Activated naive CD4-positive, alpha-beta T cell treated with anti-CD3 and anti-CD28 coated beads for 36 hours (primary cell): ENCODE data around the gene ZNF423. TPM values are rescaled to one million over a fixed set of nuclear protein-coding genes. Genes with fewer than 3 reads are reported as not detected.

Source experiments
- CTCF ChIA-PET: fragments of 350-600 bp; sonication (Branson Sonifier 250); formaldehyde crosslinking; loops from one replicate; lab custom pipeline; 2021; ENCODE audit warnings: antibody characterized with exemption; lab: Charles Lee
- DNase-seq: peaks from one replicate; pipeline ENCODE4 v3.0.0-alpha.2; 2020
- H3K27ac Mint-ChIP-seq: one replicate; pipeline ENCODE4 v1.8.0; 2021; ENCODE audit warnings: mild to moderate bottlenecking, mixed read lengths
- H3K27me3 Mint-ChIP-seq: one replicate; pipeline ENCODE4 v1.8.0; 2021; ENCODE audit warnings: low read depth, mixed read lengths
- H3K36me3 Mint-ChIP-seq: one replicate; pipeline ENCODE4 v1.8.0; 2021; ENCODE audit warnings: low read depth, mixed read lengths
- H3K4me1 Mint-ChIP-seq: one replicate; pipeline ENCODE4 v1.8.0; 2021; ENCODE audit warnings: low read depth, mixed read lengths
- H3K4me3 Mint-ChIP-seq: one replicate; pipeline ENCODE4 v1.8.0; 2021; ENCODE audit warnings: mild to moderate bottlenecking, moderate library complexity, mixed read lengths
- H3K9me3 Mint-ChIP-seq: one replicate; pipeline ENCODE4 v1.8.0; 2021; ENCODE audit warnings: mixed read lengths
- intact Hi-C: fragments of 100-400 bp; cut with micrococcal nuclease; formaldehyde crosslinking; loops from one replicate; pipeline ENCODE4 v1.15.1; 2023
- total RNA-seq, 2 experiments: library from RNA; stranded (reverse); gene quantifications; one replicate each; pipeline ENCODE4 v1.2.3, GENCODE V29; 2021

Gene ZNF423
- total RNA-seq, 2 experiments from 2014 or later: 0.05 TPM; not detected in 1

- no peak for DNase-seq
- Mint-ChIP-seq H3K27me3 (peaks cover 36% of the 10 kb centered on the region), H3K4me1 (peaks cover 7% of the 10 kb centered on the region), H3K36me3 (no peaks in the 10 kb centered on the region), H3K27ac (no peak overlapping the region), H3K4me3 (peak overlapping the region; percentile 58), H3K9me3 (no peaks in the 10 kb centered on the region)
- intact Hi-C loops: no loop called here
- CTCF ChIA-PET: no interaction called here
Measured at GRCh38 chr16:49854188-49854795, 1.6 kb downstream of the ZNF423 start.

- Mint-ChIP-seq H3K4me3 (no peak overlapping the region), H3K27ac (no peak overlapping the region), H3K36me3 (no peaks in the 10 kb centered on the region), H3K27me3 (peaks cover 29% of the 10 kb centered on the region), H3K4me1 (peaks cover 2% of the 10 kb centered on the region), H3K9me3 (no peaks in the 10 kb centered on the region)
- CTCF ChIA-PET: no interaction called here
- no peak for DNase-seq
- intact Hi-C loops: no loop called here
Measured at GRCh38 chr16:49852279-49852678, 3.6 kb downstream of the ZNF423 start.

- Mint-ChIP-seq H3K4me3 (no peak overlapping the region), H3K9me3 (no peaks in the 10 kb centered on the region), H3K4me1 (no peaks in the 10 kb centered on the region), H3K36me3 (no peaks in the 10 kb centered on the region), H3K27me3 (peaks cover 28% of the 10 kb centered on the region), H3K27ac (no peak overlapping the region)
- no peak for DNase-seq
- CTCF ChIA-PET: no interaction called here
- intact Hi-C loops: no loop called here
Measured at GRCh38 chr16:49851468-49851787, 4.5 kb downstream of the ZNF423 start.

- Mint-ChIP-seq H3K36me3 (no peaks in the 10 kb centered on the region), H3K27me3 (peaks cover 28% of the 10 kb centered on the region), H3K27ac (no peak overlapping the region), H3K4me3 (no peak overlapping the region), H3K9me3 (no peaks in the 10 kb centered on the region), H3K4me1 (no peaks in the 10 kb centered on the region)
- intact Hi-C loops: no loop called here
- CTCF ChIA-PET: no interaction called here
- DNase-seq: no peak
Measured at GRCh38 chr16:49850558-49851467, 5.1 kb downstream of the ZNF423 start.

- Mint-ChIP-seq H3K4me1 (no peaks in the 10 kb centered on the region), H3K36me3 (no peaks in the 10 kb centered on the region), H3K9me3 (no peaks in the 10 kb centered on the region), H3K27ac (no peak overlapping the region), H3K4me3 (no peak overlapping the region), H3K27me3 (peaks cover 28% of the 10 kb centered on the region)
- intact Hi-C loops: no loop called here
- CTCF ChIA-PET: no interaction called here
- DNase-seq: no peak
Measured at GRCh38 chr16:49849754-49850108, 6.2 kb downstream of the ZNF423 start.

- Mint-ChIP-seq H3K4me1 (no peaks in the 10 kb centered on the region), H3K4me3 (no peak overlapping the region), H3K27ac (no peak overlapping the region), H3K27me3 (peaks cover 25% of the 10 kb centered on the region), H3K9me3 (no peaks in the 10 kb centered on the region), H3K36me3 (no peaks in the 10 kb centered on the region)
- intact Hi-C loops: no loop called here
- DNase-seq: no peak
- CTCF ChIA-PET: interaction anchor here (1.9 kb wide), 1 partner anchor 9 kb away, joined by 5 read pairs; no protein-coding TSS in a partner anchor
Measured at GRCh38 chr16:49849037-49849753, 6.7 kb downstream of the ZNF423 start.

- Mint-ChIP-seq H3K9me3 (no peaks in the 10 kb centered on the region), H3K27me3 (peaks cover 18% of the 10 kb centered on the region), H3K36me3 (no peaks in the 10 kb centered on the region), H3K27ac (no peak overlapping the region), H3K4me3 (no peak overlapping the region), H3K4me1 (no peaks in the 10 kb centered on the region)
- intact Hi-C loops: no loop called here
- CTCF ChIA-PET: interaction anchor here (1.9 kb wide), 1 partner anchor 9 kb away, joined by 5 read pairs; no protein-coding TSS in a partner anchor
- DNase-seq: no peak
Measured at GRCh38 chr16:49848530-49848929, 7.4 kb downstream of the ZNF423 start.

- H3K9me3 Mint-ChIP-seq: no peaks in the 10 kb centered on the region
- H3K27ac Mint-ChIP-seq: no peak overlapping the region
- no peak overlapping the region for H3K4me3 Mint-ChIP-seq
- CTCF ChIA-PET: interaction anchor here (2.2 kb wide), 1 partner anchor 11 kb away, joined by 14 read pairs; no protein-coding TSS in a partner anchor
- no peaks in the 10 kb centered on the region for H3K4me1 Mint-ChIP-seq
- H3K27me3 Mint-ChIP-seq: peaks cover 13% of the 10 kb centered on the region
- intact Hi-C loops: no loop called here
- DNase-seq: no peak
- H3K36me3 Mint-ChIP-seq: no peaks in the 10 kb centered on the region
Measured at GRCh38 chr16:49846800-49847199, 9.1 kb downstream of the ZNF423 start.

- H3K27ac Mint-ChIP-seq: no peak overlapping the region
- DNase-seq: no peak
- H3K4me3 Mint-ChIP-seq: no peak overlapping the region
- no peaks in the 10 kb centered on the region for H3K36me3 Mint-ChIP-seq
- H3K9me3 Mint-ChIP-seq: no peaks in the 10 kb centered on the region
- H3K27me3 Mint-ChIP-seq: peaks cover 15% of the 10 kb centered on the region
- no peaks in the 10 kb centered on the region for H3K4me1 Mint-ChIP-seq
- intact Hi-C loops: no loop called here
- CTCF ChIA-PET: interaction anchor here (0.6 to 2.2 kb wide), 2 partner anchors 14 to 401 kb away, joined by 3 to 14 read pairs; no protein-coding TSS in a partner anchor
Measured at GRCh38 chr16:49844359-49844758, 11.6 kb downstream of the ZNF423 start.

GRCh38 chr16:49843758-49844157, 12.2 kb downstream of the ZNF423 start:
- Mint-ChIP-seq H3K9me3 (no peaks in the 10 kb centered on the region), H3K4me3 (no peak overlapping the region), H3K27me3 (peaks cover 14% of the 10 kb centered on the region), H3K36me3 (no peaks in the 10 kb centered on the region), H3K4me1 (no peaks in the 10 kb centered on the region), H3K27ac (no peak overlapping the region)
- CTCF ChIA-PET: interaction anchor here (0.6 kb wide), 1 partner anchor 400 kb away, joined by 3 read pairs; no protein-coding TSS in a partner anchor
- intact Hi-C loops: no loop called here
- no peak for DNase-seq

- H3K4me3 Mint-ChIP-seq: no peak overlapping the region
- no peaks in the 10 kb centered on the region for H3K36me3 Mint-ChIP-seq
- H3K27me3 Mint-ChIP-seq: peaks cover 17% of the 10 kb centered on the region
- H3K27ac Mint-ChIP-seq: no peak overlapping the region
- H3K9me3 Mint-ChIP-seq: no peaks in the 10 kb centered on the region
- no peak for DNase-seq
- intact Hi-C loops: no loop called here
- no peaks in the 10 kb centered on the region for H3K4me1 Mint-ChIP-seq
- CTCF ChIA-PET: no interaction called here
Measured at GRCh38 chr16:49842972-49843371, 12.9 kb downstream of the ZNF423 start.

- intact Hi-C loops: no loop called here
- CTCF ChIA-PET: no interaction called here
- Mint-ChIP-seq H3K4me1 (no peaks in the 10 kb centered on the region), H3K9me3 (no peaks in the 10 kb centered on the region), H3K36me3 (no peaks in the 10 kb centered on the region), H3K27me3 (peaks cover 31% of the 10 kb centered on the region), H3K4me3 (no peak overlapping the region), H3K27ac (no peak overlapping the region)
- no peak for DNase-seq
Measured at GRCh38 chr16:49839017-49839825, 16.7 kb downstream of the ZNF423 start.
